Uterus (tissue), 4 donors: Measurements from ENCODE around the gene MAP4K4. TPM values are rescaled to one million over a fixed set of nuclear protein-coding genes. Genes with fewer than 3 reads are reported as not detected.

Experiments used
- DNase-seq, 2 donors: peaks; one replicate each; pipeline ENCODE4 v3.0.0-alpha.2; 2019 to 2020
- H3K27ac ChIP-seq, 2 donors: fragments of 200-600 bp; sonication (generic); 1 replicate in 1 of 2; 2 replicates in 1 of 2; pipeline ENCODE4 v1.5.1; 2016 to 2018
- H3K27me3 ChIP-seq, 2 donors: fragments of 200-600 bp; sonication (generic); one replicate each; pipeline ENCODE4 v1.5.1; 2018 to 2019; ENCODE audit warnings: control low read depth in 1 of 2
- H3K36me3 ChIP-seq, 2 donors: fragments of 200-600 bp; sonication (generic); one replicate each; pipeline ENCODE4 v1.5.1; 2019; ENCODE audit warnings: control low read depth in 1 of 2
- H3K4me1 ChIP-seq, 2 donors: fragments of 200-600 bp; sonication (generic); one replicate each; pipeline ENCODE4 v1.5.1; 2018 to 2019; ENCODE audit warnings: control low read depth in 1 of 2
- H3K4me3 ChIP-seq, 2 donors: fragments of 200-600 bp; sonication (generic); 1 replicate in 1 of 2; 2 replicates in 1 of 2; pipeline ENCODE4 v1.5.1; 2018 to 2019; ENCODE audit warnings: mild to moderate bottlenecking in 1 of 2
- H3K9me3 ChIP-seq, 2 donors: fragments of 200-600 bp; sonication (generic); one replicate each; pipeline ENCODE4 v1.5.1; 2019; ENCODE audit warnings: control low read depth in 1 of 2
- POLR2A ChIP-seq, 2 donors: fragments of 450-650 bp; IDR thresholded peaks; one replicate each; pipeline ENCODE4 v1.6.1; 2016; ENCODE audit warnings: antibody characterized with exemption in 2 of 2, mild to moderate bottlenecking in 1 of 2, moderate library complexity in 1 of 2
- intact Hi-C: fragments of 100-400 bp; cut with DNase I; formaldehyde crosslinking; loops from one replicate; pipeline ENCODE4 v1.15.1; 2023; ENCODE audit warnings: low total_unique reads
- total RNA-seq, 4 donors: library from RNA; depleted of rRNA in 3 of 4; stranded (reverse); fragments of >200 nt in 3 of 4; gene quantifications; one replicate each; pipeline versions ENCODE4 v1.1.0 to v1.2.4, GENCODE V29; 2014 to 2023
- TF ChIP-seq, protein P1 (sequence below), 4 experiments: fragments of 200-600 bp in 2 of 4; fragments of 450-650 bp in 2 of 4; sonication (generic) in 2 of 4; IDR thresholded peaks; one replicate each; pipeline ENCODE4 v1.5.1; 2016 to 2019; ENCODE audit warnings: antibody characterized with exemption in 4 of 4, mild to moderate bottlenecking in 2 of 4, moderate library complexity in 1 of 4
- donor health status: DM: yes; HTN: yes; CAD: no.

MAP4K4 gene
- total RNA-seq, 4 donors from 2014 or later: 17.9 to 87.2 (median 55.4) TPM

DNA sequence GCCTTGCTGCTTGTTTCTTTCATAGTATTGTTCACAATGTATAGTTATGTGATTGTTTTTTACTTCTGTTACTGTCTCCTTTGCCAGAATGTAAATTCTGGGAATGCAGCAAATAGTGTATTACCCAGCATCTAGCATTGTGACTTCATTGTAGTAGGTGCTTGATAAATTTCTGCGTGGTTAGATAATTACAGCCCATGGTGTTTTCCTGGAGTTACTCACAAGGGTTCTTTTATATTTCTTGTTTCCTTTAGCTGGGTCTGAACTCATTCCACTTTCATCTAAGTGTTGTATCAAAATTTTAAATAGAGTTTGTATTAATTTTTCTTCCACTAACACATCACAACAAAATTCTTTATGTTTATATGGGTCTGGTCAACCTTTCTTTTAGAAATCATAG, 132.6 kb downstream of the MAP4K4 start:
- H3K27ac ChIP-seq: peak overlapping the region in 1 of 2 donors; percentile 68

DNA sequence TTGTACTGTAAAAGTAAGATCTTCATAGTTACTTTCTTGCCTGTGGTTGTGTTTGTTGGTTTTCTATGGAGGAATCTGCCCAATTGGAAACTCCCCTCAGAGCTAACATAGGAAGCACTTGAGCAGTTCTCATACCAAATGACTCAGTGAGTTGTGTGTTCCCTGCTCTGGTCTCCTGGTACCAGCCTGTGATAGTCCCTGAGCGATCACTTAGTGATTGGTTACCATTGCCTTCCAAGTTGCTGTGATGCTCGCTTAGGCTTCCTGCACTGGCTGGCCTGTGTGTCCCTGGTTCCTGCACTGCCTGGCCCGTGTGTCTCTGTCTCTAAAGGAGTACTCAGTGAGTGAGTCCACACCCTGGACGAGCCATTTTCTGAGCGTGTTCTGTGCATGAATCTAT, 133.0 kb downstream of the MAP4K4 start:
- Histone ChIP-seq H3K36me3 (no peaks in the 10 kb centered on the region), H3K4me1 (peaks cover 5 to 9% of the 10 kb centered on the region in 2 donors), H3K9me3 (no peaks in the 10 kb centered on the region), H3K27ac (peak overlapping the region; percentile 1 to 82), H3K4me3 (no peak overlapping the region), H3K27me3 (no peaks in the 10 kb centered on the region)
- no peak for TF ChIP-seq POLR2A (IDR thresholded peaks at IDR 0.05)
- TF ChIP-seq, protein P1, sequence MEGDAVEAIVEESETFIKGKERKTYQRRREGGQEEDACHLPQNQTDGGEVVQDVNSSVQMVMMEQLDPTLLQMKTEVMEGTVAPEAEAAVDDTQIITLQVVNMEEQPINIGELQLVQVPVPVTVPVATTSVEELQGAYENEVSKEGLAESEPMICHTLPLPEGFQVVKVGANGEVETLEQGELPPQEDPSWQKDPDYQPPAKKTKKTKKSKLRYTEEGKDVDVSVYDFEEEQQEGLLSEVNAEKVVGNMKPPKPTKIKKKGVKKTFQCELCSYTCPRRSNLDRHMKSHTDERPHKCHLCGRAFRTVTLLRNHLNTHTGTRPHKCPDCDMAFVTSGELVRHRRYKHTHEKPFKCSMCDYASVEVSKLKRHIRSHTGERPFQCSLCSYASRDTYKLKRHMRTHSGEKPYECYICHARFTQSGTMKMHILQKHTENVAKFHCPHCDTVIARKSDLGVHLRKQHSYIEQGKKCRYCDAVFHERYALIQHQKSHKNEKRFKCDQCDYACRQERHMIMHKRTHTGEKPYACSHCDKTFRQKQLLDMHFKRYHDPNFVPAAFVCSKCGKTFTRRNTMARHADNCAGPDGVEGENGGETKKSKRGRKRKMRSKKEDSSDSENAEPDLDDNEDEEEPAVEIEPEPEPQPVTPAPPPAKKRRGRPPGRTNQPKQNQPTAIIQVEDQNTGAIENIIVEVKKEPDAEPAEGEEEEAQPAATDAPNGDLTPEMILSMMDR (IDR thresholded peaks at IDR 0.05): no peak
- intact Hi-C loops: no loop called here
- no peak for DNase-seq

More for the DNA sequence above, 132.6 kb downstream of the MAP4K4 start:
- peaks cover 5 to 9% of the 10 kb centered on the region in 2 donors for H3K4me1 ChIP-seq
- no peaks in the 10 kb centered on the region for H3K9me3 ChIP-seq
- DNase-seq: no peak
- no peak overlapping the region for H3K4me3 ChIP-seq
- TF ChIP-seq POLR2A (IDR thresholded peaks at IDR 0.05): no peak
- TF ChIP-seq, protein P1 (IDR thresholded peaks at IDR 0.05): no peak
- intact Hi-C loops: no loop called here
- H3K36me3 ChIP-seq: no peaks in the 10 kb centered on the region
- no peaks in the 10 kb centered on the region for H3K27me3 ChIP-seq

DNA sequence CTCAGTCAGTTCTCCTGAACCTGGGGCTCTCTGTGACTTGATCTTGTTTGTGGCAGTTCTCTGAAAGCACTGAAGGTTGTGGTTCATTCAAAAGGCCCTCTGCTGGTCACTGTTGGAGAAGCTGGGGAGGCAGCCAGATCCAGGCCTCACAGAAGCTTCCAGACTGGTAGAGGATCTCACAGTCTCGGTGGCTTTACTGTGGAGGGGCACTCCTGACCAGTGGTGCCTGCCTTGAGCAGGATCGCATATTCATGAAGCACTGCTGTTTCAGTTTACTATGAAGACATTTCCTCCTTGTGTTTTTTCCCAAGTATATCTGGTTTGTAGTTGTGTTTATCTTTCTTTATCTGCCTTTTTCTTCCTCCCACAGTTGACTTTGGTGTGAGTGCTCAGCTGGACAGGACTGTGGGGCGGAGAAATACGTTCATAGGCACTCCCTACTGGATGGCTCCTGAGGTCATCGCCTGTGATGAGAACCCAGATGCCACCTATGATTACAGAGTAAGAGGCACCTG, 133.9 kb downstream of the MAP4K4 start:
- peaks cover 5 to 9% of the 10 kb centered on the region in 2 donors for H3K4me1 ChIP-seq
- intact Hi-C loops: no loop called here
- H3K36me3 ChIP-seq: no peaks in the 10 kb centered on the region

DNA sequence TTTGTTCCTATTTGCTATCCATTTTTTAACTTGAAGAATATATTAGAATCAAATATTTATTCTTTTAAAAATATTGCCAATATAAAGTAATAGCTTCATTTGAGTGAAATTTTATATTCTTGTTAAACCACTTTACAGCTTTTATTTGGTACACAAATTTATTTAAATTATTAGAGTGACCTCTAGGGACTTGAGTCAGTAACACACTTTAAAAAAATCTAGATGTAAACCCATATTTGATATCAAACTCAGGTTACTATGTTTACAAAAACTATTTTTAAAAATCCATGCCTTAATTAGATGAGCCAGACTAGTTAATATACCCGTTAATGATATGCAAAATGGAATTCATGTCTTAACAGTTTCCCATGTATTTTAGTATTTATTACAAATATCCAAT, 134.6 kb downstream of the MAP4K4 start:
- Histone ChIP-seq H3K4me3 (no peak overlapping the region), H3K9me3 (no peaks in the 10 kb centered on the region), H3K27ac (peak overlapping the region in 1 of 2 donors; percentile 82), H3K4me1 (peaks cover 5% of the 10 kb centered on the region in 2 donors), H3K36me3 (no peaks in the 10 kb centered on the region), H3K27me3 (no peaks in the 10 kb centered on the region)
- no peak for TF ChIP-seq POLR2A (IDR thresholded peaks at IDR 0.05)
- TF ChIP-seq, protein P1 (IDR thresholded peaks at IDR 0.05): peak; percentile 27 to 51 (median 40)
- intact Hi-C loops: no loop called here
- DNase-seq: no peak

More for the DNA sequence above, 133.9 kb downstream of the MAP4K4 start:
- Histone ChIP-seq H3K27ac (peak overlapping the region; percentile 12 to 82), H3K9me3 (no peaks in the 10 kb centered on the region), H3K27me3 (no peaks in the 10 kb centered on the region), H3K4me3 (no peak overlapping the region)
- peak; percentile 75 to 79 for DNase-seq
- TF ChIP-seq, protein P1 (IDR thresholded peaks at IDR 0.05): peak; percentile 74 to 83 (median 77)
- TF ChIP-seq POLR2A (IDR thresholded peaks at IDR 0.05): no peak

DNA sequence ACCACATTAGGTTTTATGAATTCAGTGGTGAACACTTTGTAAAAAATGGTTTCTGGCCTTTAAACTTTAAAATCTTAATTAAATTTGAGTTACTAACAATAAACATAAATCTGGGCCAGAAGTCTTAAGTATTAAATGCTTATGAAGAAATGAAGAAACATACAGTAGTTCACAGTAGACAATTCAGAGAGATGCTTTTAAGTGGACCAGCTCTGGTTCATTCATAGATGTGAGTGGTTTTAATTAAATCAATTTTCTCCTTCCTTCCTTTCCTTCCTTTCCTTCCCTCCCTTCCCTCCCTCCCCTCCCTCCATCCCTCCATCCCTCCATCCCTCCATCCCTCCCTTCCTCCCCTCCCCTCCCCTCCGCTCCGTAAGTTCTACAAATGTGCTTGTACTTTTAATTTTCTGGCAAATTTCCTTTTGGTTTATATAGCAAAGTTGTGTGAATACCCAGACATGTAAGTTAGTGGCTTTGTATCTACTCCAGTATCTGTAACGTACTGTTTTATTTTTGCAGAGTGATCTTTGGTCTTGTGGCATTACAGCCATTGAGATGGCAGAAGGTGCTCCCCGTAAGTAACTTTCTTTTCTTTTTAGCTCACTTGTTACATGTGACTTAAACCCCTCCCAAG, 136.5 kb downstream of the MAP4K4 start:
- Histone ChIP-seq H3K36me3 (no peaks in the 10 kb centered on the region), H3K4me1 (no peaks in the 10 kb centered on the region), H3K27me3 (no peaks in the 10 kb centered on the region), H3K9me3 (no peaks in the 10 kb centered on the region), H3K27ac (no peak overlapping the region), H3K4me3 (no peak overlapping the region)
- no peak for DNase-seq
- TF ChIP-seq, protein P1 (IDR thresholded peaks at IDR 0.05): no peak
- no peak for TF ChIP-seq POLR2A (IDR thresholded peaks at IDR 0.05)
- intact Hi-C loops: no loop called here
